SK-N-SH (cell line): ENCODE measurements around the gene ZSCAN22. TPM values are rescaled to one million over a fixed set of nuclear protein-coding genes. Genes with fewer than 3 reads are reported as not detected.
A peak's percentile ranks its signal among the peaks of the same experiment; 100 is the strongest.
"Not testable (repeated sequence)": the region's sequence is repeated elsewhere in the genome, so short reads cannot be mapped to it uniquely, and the experiment has no call there.

Source experiments
- CTCF ChIA-PET: fragments of 300-600, 350-600 bp; formaldehyde crosslinking; extraction: SDS; loops from one replicate; lab custom pipeline; 2021; lab: Yijun Ruan, JAX
- POLR2A ChIA-PET: fragments of 350-600 bp; sonication (Branson Sonifier 250); formaldehyde crosslinking; extraction: SDS; loops from one replicate; lab custom pipeline; 2020; ENCODE audit warnings: antibody characterized with exemption, inconsistent platforms; lab: Yijun Ruan, JAX
- DNase-seq: peaks from one replicate; pipeline ENCODE4 v3.0.0; 2012
- H2AFZ ChIP-seq: fragments of 200-600 bp; sonication (generic); 2 replicates; pipeline ENCODE4 v1.8.1; 2016; ENCODE audit warnings: antibody characterized with exemption, mild to moderate bottlenecking, low read depth
- H3F3A ChIP-seq: fragments of 200-600 bp; sonication (generic); replicated peaks from 2 replicates; pipeline ENCODE3; 2016; ENCODE audit warnings: antibody characterized with exemption, mild to moderate bottlenecking; ENCODE audit not compliant: insufficient read depth
- H3K27ac ChIP-seq, 2 experiments: fragments of 200-500 bp in 1 of 2; fragments of 200-600 bp in 1 of 2; sonication (Bioruptor generic) in 1 of 2; sonication (generic), shearing (Covaris generic) in 1 of 2; 2 replicates each; pipeline versions ENCODE4 v1.5.1 to v1.6.1; 2014 to 2016; ENCODE audit warnings: low read depth in 2 of 2, inconsistent platforms in 1 of 2, low read length in 1 of 2, mild to moderate bottlenecking in 1 of 2, mixed read lengths in 1 of 2
- H3K27me3 ChIP-seq: fragments of 200-600 bp; sonication (generic), shearing (Covaris generic); 2 replicates; pipeline ENCODE4 v1.6.1; 2016; ENCODE audit warnings: mixed run types; ENCODE audit not compliant: insufficient read depth
- H3K36me3 ChIP-seq, 2 experiments: fragments of 200-500 bp in 1 of 2; fragments of 200-600 bp in 1 of 2; sonication (Bioruptor generic) in 1 of 2; sonication (generic) in 1 of 2; replicated peaks in 1 of 2; 2 replicates each; pipeline versions ENCODE3 to v1.5.1; 2014 to 2016; ENCODE audit warnings: low read length in 1 of 2, mild to moderate bottlenecking in 1 of 2; ENCODE audit not compliant: insufficient read depth in 2 of 2, control insufficient read depth in 1 of 2
- H3K4me1 ChIP-seq, 2 experiments: fragments of 200-500 bp in 1 of 2; fragments of 200-600 bp in 1 of 2; sonication (Bioruptor generic) in 1 of 2; sonication (generic), shearing (Covaris generic) in 1 of 2; 2 replicates each; pipeline versions ENCODE4 v1.5.1 to v1.6.1; 2014 to 2016; ENCODE audit warnings: low read depth in 1 of 2, low read length in 1 of 2, mixed run types in 1 of 2; ENCODE audit not compliant: insufficient read depth in 2 of 2, control insufficient read depth in 1 of 2
- H3K4me2 ChIP-seq: fragments of 200-600 bp; sonication (generic), shearing (Covaris generic); 2 replicates; pipeline ENCODE4 v1.6.1; 2017; ENCODE audit warnings: mixed run types
- H3K4me3 ChIP-seq, 2 experiments: fragments of 200-500 bp in 1 of 2; fragments of 200-600 bp in 1 of 2; sonication (Bioruptor generic) in 1 of 2; sonication (generic), shearing (Covaris generic) in 1 of 2; 2 replicates each; pipeline versions ENCODE4 v1.5.1 to v1.8.1; 2014 to 2016; ENCODE audit warnings: low read depth in 2 of 2, inconsistent platforms in 1 of 2, low read length in 1 of 2, mild to moderate bottlenecking in 1 of 2, mixed read lengths in 1 of 2, moderate library complexity in 1 of 2
- H3K79me2 ChIP-seq: fragments of 200-600 bp; sonication (generic); 2 replicates; pipeline ENCODE4 v1.8.1; 2017; ENCODE audit warnings: mild to moderate bottlenecking; ENCODE audit not compliant: insufficient read depth
- H3K9ac ChIP-seq: fragments of 200-600 bp; sonication (generic); 2 replicates; pipeline ENCODE4 v1.6.1; 2017; ENCODE audit warnings: mixed run types
- H3K9me2 ChIP-seq: fragments of 200-600 bp; sonication (generic); 2 replicates; pipeline ENCODE4 v1.6.1; 2017; ENCODE audit warnings: mixed run types
- H3K9me3 ChIP-seq: fragments of 200-600 bp; sonication (generic); 2 replicates; pipeline ENCODE4 v1.6.1; 2017; ENCODE audit warnings: mixed run types, mild to moderate bottlenecking, moderate library complexity
- H4K20me1 ChIP-seq: fragments of 200-600 bp; sonication (generic); 2 replicates; pipeline ENCODE4 v1.6.1; 2017; ENCODE audit warnings: mild to moderate bottlenecking, mixed run types; ENCODE audit not compliant: insufficient read depth
- ELF1 ChIP-seq: IDR thresholded peaks from 2 replicates; pipeline ENCODE4 v1.4.0; 2012
- EP300 ChIP-seq, 2 experiments: IDR thresholded peaks; 2 replicates each; pipeline versions ENCODE4 v1.4.0 to v1.6.1; 2012; ENCODE audit warnings: borderline replicate concordance in 1 of 2, low read depth in 1 of 2, low read length in 1 of 2
- FOXM1 ChIP-seq: IDR thresholded peaks from 2 replicates; pipeline ENCODE4 v1.4.0; 2012; ENCODE audit warnings: low read depth, mild to moderate bottlenecking
- GABPA ChIP-seq: IDR thresholded peaks from 2 replicates; pipeline ENCODE4 v1.4.0; 2012; ENCODE audit warnings: low read depth, mild to moderate bottlenecking
- MEF2A ChIP-seq: IDR thresholded peaks from 2 replicates; pipeline ENCODE4 v1.4.0; 2012; ENCODE audit warnings: low read depth, borderline replicate concordance
- NFIC ChIP-seq: IDR thresholded peaks from 2 replicates; pipeline ENCODE4 v1.4.0; 2012; ENCODE audit warnings: borderline replicate concordance
- NRF1 ChIP-seq: IDR thresholded peaks from 2 replicates; pipeline ENCODE4 v1.6.1; 2012; ENCODE audit warnings: low read depth, mild to moderate bottlenecking, low read length
- RAD21 ChIP-seq: IDR thresholded peaks from 2 replicates; pipeline ENCODE4 v1.6.1; 2012; ENCODE audit warnings: mild to moderate bottlenecking, low read length
- RCOR1 ChIP-seq: fragments of 150-350 bp; IDR thresholded peaks from 2 replicates; pipeline ENCODE4 v1.6.1; 2017; ENCODE audit warnings: antibody characterized with exemption, low read length
- SIN3A ChIP-seq: IDR thresholded peaks from 2 replicates; pipeline ENCODE4 v1.6.1; 2012; ENCODE audit warnings: low read depth, mild to moderate bottlenecking, low read length, moderate library complexity, borderline replicate concordance
- WGBS: methylation state at CpG from one replicate; pipeline ENCODE4 v1.1.6; 2017; ENCODE audit warnings: low lambda C conversion rate; 5-methylcytosine and 5-hydroxymethylcytosine counted together
- polyA plus RNA-seq, 3 experiments: library from polyadenylated mRNA; depleted of rRNA; stranded (reverse); fragments of >200 nt; gene quantifications; 2 replicates each; pipeline ENCODE4 v1.2.3, GENCODE V29; 2012
- TF ChIP-seq, protein P1 (sequence below): fragments of 200-600 bp; sonication (generic); IDR thresholded peaks from 2 replicates; pipeline ENCODE4 v1.6.1; 2017; ENCODE audit warnings: antibody characterized with exemption, mild to moderate bottlenecking, moderate library complexity

Gene ZSCAN22
- polyA plus RNA-seq, 1 of the 3 experiments (the other 2 are of a cell fraction) = 2.3 TPM

GRCh38 chr19:58372311-58373133 lies 45.7 kb downstream of the ZSCAN22 start:
- Histone ChIP-seq H3K4me3 (no peak overlapping the region; a peak in 1 of 4 replicates), H3F3A (no peaks in the 10 kb centered on the region), H2AFZ (no peak overlapping the region)
- WGBS = 84% methylated on average over 14 of the region's 15 CpGs
- CTCF ChIA-PET = interaction anchor here (1.2 kb wide), 1 partner anchor 44 kb away, joined by 3 read pairs; no protein-coding TSS in a partner anchor
- no peak for DNase-seq
- no peak for TF ChIP-seq GABPA
- TF ChIP-seq, protein P1, sequence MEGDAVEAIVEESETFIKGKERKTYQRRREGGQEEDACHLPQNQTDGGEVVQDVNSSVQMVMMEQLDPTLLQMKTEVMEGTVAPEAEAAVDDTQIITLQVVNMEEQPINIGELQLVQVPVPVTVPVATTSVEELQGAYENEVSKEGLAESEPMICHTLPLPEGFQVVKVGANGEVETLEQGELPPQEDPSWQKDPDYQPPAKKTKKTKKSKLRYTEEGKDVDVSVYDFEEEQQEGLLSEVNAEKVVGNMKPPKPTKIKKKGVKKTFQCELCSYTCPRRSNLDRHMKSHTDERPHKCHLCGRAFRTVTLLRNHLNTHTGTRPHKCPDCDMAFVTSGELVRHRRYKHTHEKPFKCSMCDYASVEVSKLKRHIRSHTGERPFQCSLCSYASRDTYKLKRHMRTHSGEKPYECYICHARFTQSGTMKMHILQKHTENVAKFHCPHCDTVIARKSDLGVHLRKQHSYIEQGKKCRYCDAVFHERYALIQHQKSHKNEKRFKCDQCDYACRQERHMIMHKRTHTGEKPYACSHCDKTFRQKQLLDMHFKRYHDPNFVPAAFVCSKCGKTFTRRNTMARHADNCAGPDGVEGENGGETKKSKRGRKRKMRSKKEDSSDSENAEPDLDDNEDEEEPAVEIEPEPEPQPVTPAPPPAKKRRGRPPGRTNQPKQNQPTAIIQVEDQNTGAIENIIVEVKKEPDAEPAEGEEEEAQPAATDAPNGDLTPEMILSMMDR = peak; percentile 34; the same call in 1 of the 2 replicates
- no peak for TF ChIP-seq SIN3A
- TF ChIP-seq NRF1 = no peak
- TF ChIP-seq ELF1 = no peak
- TF ChIP-seq, all 33 proteins: peak for 1
- Histone ChIP-seq H3K79me2 (no peaks in the 10 kb centered on the region), H3K4me1 (no peaks in the 10 kb centered on the region), H3K27ac (no peak overlapping the region), H4K20me1 (no peaks in the 10 kb centered on the region), H3K9me2 (no peaks in the 10 kb centered on the region), H3K36me3 (no peaks in the 10 kb centered on the region), H3K4me2 (no peak overlapping the region), H3K27me3 (no peaks in the 10 kb centered on the region), H3K9me3 (no peaks in the 10 kb centered on the region), H3K9ac (no peak overlapping the region)
- POLR2A ChIA-PET = interaction anchor here (1.4 to 1.8 kb wide), 2 partner anchors 9 to 10 kb away, joined by 4 to 8 read pairs; partner anchors contain the start of gene ZNF497

- Histone ChIP-seq H3K9me2 (no peaks in the 10 kb centered on the region), H3K4me2 (no peak overlapping the region), H3F3A (no peaks in the 10 kb centered on the region), H3K9ac (no peak overlapping the region), H3K79me2 (no peaks in the 10 kb centered on the region), H4K20me1 (no peaks in the 10 kb centered on the region), H3K27me3 (no peaks in the 10 kb centered on the region), H3K9me3 (no peaks in the 10 kb centered on the region), H3K27ac (no peak overlapping the region), H3K4me1 (peaks cover 0 to 1% of the 10 kb centered on the region in 2 experiments; a peak in 1 of 4 replicates), H3K36me3 (no peaks in the 10 kb centered on the region), H3K4me3 (no peak overlapping the region), H2AFZ (no peak overlapping the region)
- WGBS = 83% methylated on average over 4 of the region's 4 CpGs
- TF ChIP-seq SIN3A = no peak
- no peak for TF ChIP-seq RAD21
- no peak for TF ChIP-seq EP300 (IDR thresholded peaks at IDR 0.05; ENCODE audit: borderline replicate concordance in 1 of 2, low read depth in 1 of 2, low read length in 1 of 2)
- TF ChIP-seq NFIC = no peak
- no peak for TF ChIP-seq MEF2A
- no peak for TF ChIP-seq RCOR1
- TF ChIP-seq FOXM1 = no peak
- ChIA-PET POLR2A (interaction anchor here (1.4 kb wide), 1 partner anchor 11 kb away, joined by 8 read pairs; the partner anchor contains the start of gene ZNF497), CTCF (interaction anchor here (0.7 to 1.1 kb wide), 3 partner anchors 10 to 145 kb away, joined by 3 to 4 read pairs (median 3); no protein-coding TSS in a partner anchor)
- DNase-seq = no peak
Observed at GRCh38 chr19:58374200-58374599, 47.4 kb downstream of the ZSCAN22 start.

DNA sequence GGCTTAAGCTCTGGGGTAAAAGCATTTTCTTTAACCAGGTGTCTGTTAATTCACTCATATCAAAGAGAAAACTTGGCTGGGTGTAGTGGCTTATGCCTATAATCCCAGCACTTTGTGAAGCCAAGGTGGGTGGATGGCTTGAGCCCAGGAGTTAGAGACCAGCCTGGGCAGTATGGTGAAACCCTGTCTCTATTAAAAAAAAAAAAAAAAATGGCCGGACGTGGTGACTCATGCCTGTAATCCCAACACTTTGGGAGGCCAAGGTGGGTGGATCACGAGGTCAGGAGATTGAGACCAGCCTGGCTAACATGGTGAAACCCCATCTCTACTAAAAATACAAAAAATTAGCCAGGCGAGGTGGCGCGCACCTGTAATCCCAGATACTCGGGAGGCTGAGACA lies 49.9 kb downstream of the ZSCAN22 start:
- H3K36me3 ChIP-seq, H3K9ac ChIP-seq, H3K4me3 ChIP-seq, H4K20me1 ChIP-seq, POLR2A ChIA-PET, H2AFZ ChIP-seq, DNase-seq, H3K79me2 ChIP-seq, H3K9me3 ChIP-seq, H3K27ac ChIP-seq, H3K4me2 ChIP-seq, H3F3A ChIP-seq, H3K9me2 ChIP-seq, H3K27me3 ChIP-seq: not testable (repeated sequence)
- H3K4me1 ChIP-seq = peaks cover 0 to 12% of the 10 kb centered on the region in 2 experiments; a peak in 1 of 4 replicates
- WGBS = 77% methylated on average over 7 of the region's 7 CpGs
- CTCF ChIA-PET = interaction anchor here (1.4 kb wide), 1 partner anchor 143 kb away, joined by 3 read pairs; the partner anchor contains the start of gene ZBTB45
